GM21447 (cell line): ENCODE measurements around the gene ACTR5.
"Not testable (repeated sequence)": the region's sequence is repeated elsewhere in the genome, so short reads cannot be mapped to it uniquely, and the experiment has no call there.

ENCODE experiments used
- ATAC-seq: cut with Tn5 transposase; IDR thresholded peaks from one replicate; pipeline ENCODE4 v1.9.1; 2021; ENCODE audit not compliant: unreplicated experiment

The ACTR5 gene

GRCh38 chr20:38804682-38805501 is 56.6 kb downstream of the ACTR5 start:
- ATAC-seq = peak; percentile 42

GRCh38 chr20:38805502-38805957 is 57.3 kb downstream of the ACTR5 start, which contains the start of gene PPP1R16B:
Gene PPP1R16B, plus strand, starts transcription at chr20:38805697. Its CDS starts 30,229 bp downstream, at chr20:38835926.
- ATAC-seq = peak; percentile 60

- ATAC-seq = no peak
Observed at GRCh38 chr20:38805958-38806854, 57.9 kb downstream of the ACTR5 start.

- no peak for ATAC-seq
Observed at GRCh38 chr20:38806855-38807655, 58.8 kb downstream of the ACTR5 start.

- no peak for ATAC-seq
Observed at GRCh38 chr20:38809942-38810341, 61.7 kb downstream of the ACTR5 start.

- ATAC-seq = no peak
Observed at GRCh38 chr20:38810926-38811630, 62.8 kb downstream of the ACTR5 start.

GRCh38 chr20:38811769-38812168 is 63.5 kb downstream of the ACTR5 start:
- ATAC-seq = no peak

- ATAC-seq = no peak
Observed at GRCh38 chr20:38812182-38812581, 63.9 kb downstream of the ACTR5 start.

- no peak for ATAC-seq
Observed at GRCh38 chr20:38812709-38813573, 64.7 kb downstream of the ACTR5 start.

GRCh38 chr20:38813574-38813962 is 65.3 kb downstream of the ACTR5 start:
- ATAC-seq = not testable (repeated sequence)

- ATAC-seq = no peak
Observed at GRCh38 chr20:38815446-38815845, 67.2 kb downstream of the ACTR5 start.

GRCh38 chr20:38818113-38819065 is 70.1 kb downstream of the ACTR5 start:
- ATAC-seq = no peak
